GM19099 (cell line): ENCODE measurements around the gene CAMTA1.

Source experiments
- POLR2A ChIP-seq: IDR thresholded peaks from 3 replicates; pipeline ENCODE4 v1.6.1; 2011; ENCODE audit warnings: low read depth; ENCODE audit not compliant: insufficient read length; ENCODE audit errors: extremely low read depth

The CAMTA1 gene

GRCh38 chr1:7004181-7004580 lies 218.9 kb downstream of the CAMTA1 start:
- no peak for TF ChIP-seq POLR2A

GRCh38 chr1:7005762-7006161 lies 220.5 kb downstream of the CAMTA1 start:
- no peak for TF ChIP-seq POLR2A

GRCh38 chr1:7006996-7007871 lies 222.0 kb downstream of the CAMTA1 start:
- TF ChIP-seq POLR2A = no peak

- TF ChIP-seq POLR2A = no peak
These were observed 222.6 kb downstream of the CAMTA1 start for GRCh38 chr1:7007902-7008301.

GRCh38 chr1:7008331-7008730 lies 223.1 kb downstream of the CAMTA1 start:
- no peak for TF ChIP-seq POLR2A

- no peak for TF ChIP-seq POLR2A
These were observed 223.9 kb downstream of the CAMTA1 start for GRCh38 chr1:7008975-7009740.

GRCh38 chr1:7009741-7010525 lies 224.7 kb downstream of the CAMTA1 start:
- TF ChIP-seq POLR2A = no peak

GRCh38 chr1:7010534-7011200 lies 225.4 kb downstream of the CAMTA1 start:
- TF ChIP-seq POLR2A = no peak

GRCh38 chr1:7011826-7012225 lies 226.6 kb downstream of the CAMTA1 start:
- no peak for TF ChIP-seq POLR2A

GRCh38 chr1:7012461-7012924 lies 227.2 kb downstream of the CAMTA1 start:
- no peak for TF ChIP-seq POLR2A

GRCh38 chr1:7013833-7014639 lies 228.8 kb downstream of the CAMTA1 start:
- TF ChIP-seq POLR2A = no peak

GRCh38 chr1:7014640-7014930 lies 229.3 kb downstream of the CAMTA1 start:
- TF ChIP-seq POLR2A = no peak

- TF ChIP-seq POLR2A = no peak
These were observed 229.8 kb downstream of the CAMTA1 start for GRCh38 chr1:7015022-7015421.

- no peak for TF ChIP-seq POLR2A
These were observed 233.1 kb downstream of the CAMTA1 start for GRCh38 chr1:7018351-7018750.
